ENCODE measurements around the gene ITGB2. TPM values are rescaled to one million over a fixed set of nuclear protein-coding genes. Genes with fewer than 3 reads are reported as not detected.
A peak's percentile ranks its signal among the peaks of the same experiment; 100 is the strongest.

Gene ITGB2
- total RNA-seq, 1 experiment from 2014 or later: 1.5 TPM

DNA sequence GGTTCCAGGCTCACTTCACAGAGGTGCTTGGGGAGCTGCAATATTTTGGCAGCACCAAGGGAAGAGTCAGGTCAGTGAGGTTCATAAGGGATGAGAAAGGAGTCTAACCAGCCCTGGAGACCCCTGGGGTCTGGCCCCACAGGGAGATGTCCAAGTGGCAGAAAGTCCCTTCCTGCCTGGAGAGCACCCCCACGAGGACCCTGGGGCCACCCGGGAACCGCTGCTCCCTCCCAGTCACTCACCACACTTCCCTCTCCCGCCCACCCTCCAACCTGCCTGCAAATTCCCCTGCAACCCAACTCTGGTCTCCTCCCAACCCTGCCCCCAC, 6.5 kb upstream of the ITGB2 start:
- CTCF ChIA-PET: interaction anchor here (0.6 to 2.2 kb wide), 9 partner anchors 20 to 213 kb away, joined by 3 to 11 read pairs (median 5); partner anchors contain the start of gene PTTG1IP
- POLR2A ChIA-PET: no interaction called here
- no peaks in the 10 kb centered on the region for H3K36me3 Mint-ChIP-seq
- no peak for TF ChIP-seq HMGA2 (CRISPR knock-in tag; IDR thresholded peaks at IDR 0.05)
- TF ChIP-seq RORB (CRISPR knock-in tag; IDR thresholded peaks at IDR 0.05): no peak
- no peak for TF ChIP-seq JAZF1 (CRISPR knock-in tag; IDR thresholded peaks at IDR 0.05)
- TF ChIP-seq TCF7 (CRISPR knock-in tag; IDR thresholded peaks at IDR 0.05; ENCODE audit: low read depth): no peak
- TF ChIP-seq, protein P1, sequence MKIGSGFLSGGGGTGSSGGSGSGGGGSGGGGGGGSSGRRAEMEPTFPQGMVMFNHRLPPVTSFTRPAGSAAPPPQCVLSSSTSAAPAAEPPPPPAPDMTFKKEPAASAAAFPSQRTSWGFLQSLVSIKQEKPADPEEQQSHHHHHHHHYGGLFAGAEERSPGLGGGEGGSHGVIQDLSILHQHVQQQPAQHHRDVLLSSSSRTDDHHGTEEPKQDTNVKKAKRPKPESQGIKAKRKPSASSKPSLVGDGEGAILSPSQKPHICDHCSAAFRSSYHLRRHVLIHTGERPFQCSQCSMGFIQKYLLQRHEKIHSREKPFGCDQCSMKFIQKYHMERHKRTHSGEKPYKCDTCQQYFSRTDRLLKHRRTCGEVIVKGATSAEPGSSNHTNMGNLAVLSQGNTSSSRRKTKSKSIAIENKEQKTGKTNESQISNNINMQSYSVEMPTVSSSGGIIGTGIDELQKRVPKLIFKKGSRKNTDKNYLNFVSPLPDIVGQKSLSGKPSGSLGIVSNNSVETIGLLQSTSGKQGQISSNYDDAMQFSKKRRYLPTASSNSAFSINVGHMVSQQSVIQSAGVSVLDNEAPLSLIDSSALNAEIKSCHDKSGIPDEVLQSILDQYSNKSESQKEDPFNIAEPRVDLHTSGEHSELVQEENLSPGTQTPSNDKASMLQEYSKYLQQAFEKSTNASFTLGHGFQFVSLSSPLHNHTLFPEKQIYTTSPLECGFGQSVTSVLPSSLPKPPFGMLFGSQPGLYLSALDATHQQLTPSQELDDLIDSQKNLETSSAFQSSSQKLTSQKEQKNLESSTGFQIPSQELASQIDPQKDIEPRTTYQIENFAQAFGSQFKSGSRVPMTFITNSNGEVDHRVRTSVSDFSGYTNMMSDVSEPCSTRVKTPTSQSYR (CRISPR knock-in tag; IDR thresholded peaks at IDR 0.05): no peak
- no peak for TF ChIP-seq GABPB1 (CRISPR knock-in tag; IDR thresholded peaks at IDR 0.05)
- no peak for TF ChIP-seq USF1 (CRISPR knock-in tag; IDR thresholded peaks at IDR 0.05)
- no peak overlapping the region for H3K27ac Mint-ChIP-seq
- ATAC-seq: no peak
- H3K4me3 Mint-ChIP-seq: peak overlapping the region; percentile 9; the same call in 1 of the 2 replicates
- H3K4me1 Mint-ChIP-seq: peaks cover 41% of the 10 kb centered on the region
- peaks cover 55% of the 10 kb centered on the region for H3K27me3 Mint-ChIP-seq (ENCODE audit: low read depth)
- no peaks in the 10 kb centered on the region for H3K9me3 Mint-ChIP-seq
- DNase-seq (ENCODE audit: low spot score): no peak

DNA sequence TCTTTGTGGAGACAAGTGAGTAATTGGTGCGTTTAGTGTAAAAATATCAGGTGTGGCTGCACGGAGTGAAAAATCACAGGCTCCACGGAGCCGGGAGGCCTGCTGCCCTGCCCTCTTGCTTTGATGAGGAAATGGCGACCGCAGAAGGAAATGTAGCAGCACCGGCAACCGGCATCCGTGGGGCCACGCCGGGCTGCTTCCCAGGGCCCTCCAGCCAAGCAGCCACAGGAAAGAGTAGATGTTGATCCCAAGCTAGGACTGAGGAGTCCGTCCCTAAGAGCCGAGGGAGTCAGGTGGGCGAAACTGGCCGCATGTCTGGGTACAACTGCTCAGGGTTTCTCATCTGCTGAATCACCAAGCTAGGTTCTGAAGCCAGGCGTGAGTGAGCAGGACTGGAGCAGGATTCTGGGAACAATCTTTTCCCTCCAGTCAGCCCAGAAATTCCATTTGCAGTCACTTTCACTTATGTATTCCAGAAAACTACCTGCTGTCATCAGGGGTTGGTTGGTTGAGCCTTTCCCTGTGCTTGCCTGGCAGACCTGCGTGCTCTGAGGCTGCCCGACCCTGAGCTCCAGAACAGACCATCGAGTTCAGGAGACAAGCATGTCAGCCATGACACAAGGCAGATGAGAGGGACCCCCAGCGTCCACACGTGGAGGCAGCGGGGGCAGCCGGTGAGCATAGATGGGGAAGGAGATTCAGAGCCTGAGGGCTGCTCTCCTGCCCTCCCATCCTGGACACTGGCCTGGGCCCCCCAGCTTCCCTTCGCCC, 5.8 kb upstream of the ITGB2 start:
- peaks cover 47% of the 10 kb centered on the region for H3K27me3 Mint-ChIP-seq (ENCODE audit: low read depth)
- ATAC-seq: no peak

More for the DNA sequence above, 5.8 kb upstream of the ITGB2 start:
- Mint-ChIP-seq H3K4me1 (peaks cover 41% of the 10 kb centered on the region), H3K4me3 (no peak overlapping the region), H3K36me3 (no peaks in the 10 kb centered on the region), H3K27ac (no peak overlapping the region), H3K9me3 (no peaks in the 10 kb centered on the region)
- CTCF ChIA-PET: interaction anchor here (0.8 to 2.2 kb wide), 4 partner anchors 23 to 133 kb away, joined by 3 to 11 read pairs (median 4); partner anchors contain the start of gene PTTG1IP
- POLR2A ChIA-PET: no interaction called here
- no peak for TF ChIP-seq ARID4B (CRISPR knock-in tag; IDR thresholded peaks at IDR 0.05; ENCODE audit: borderline replicate concordance)
- TF ChIP-seq MAX (CRISPR knock-in tag; IDR thresholded peaks at IDR 0.05): no peak
- no peak for DNase-seq (ENCODE audit: low spot score)
